ENCODE measurements around the gene AFG1L.

DNA sequence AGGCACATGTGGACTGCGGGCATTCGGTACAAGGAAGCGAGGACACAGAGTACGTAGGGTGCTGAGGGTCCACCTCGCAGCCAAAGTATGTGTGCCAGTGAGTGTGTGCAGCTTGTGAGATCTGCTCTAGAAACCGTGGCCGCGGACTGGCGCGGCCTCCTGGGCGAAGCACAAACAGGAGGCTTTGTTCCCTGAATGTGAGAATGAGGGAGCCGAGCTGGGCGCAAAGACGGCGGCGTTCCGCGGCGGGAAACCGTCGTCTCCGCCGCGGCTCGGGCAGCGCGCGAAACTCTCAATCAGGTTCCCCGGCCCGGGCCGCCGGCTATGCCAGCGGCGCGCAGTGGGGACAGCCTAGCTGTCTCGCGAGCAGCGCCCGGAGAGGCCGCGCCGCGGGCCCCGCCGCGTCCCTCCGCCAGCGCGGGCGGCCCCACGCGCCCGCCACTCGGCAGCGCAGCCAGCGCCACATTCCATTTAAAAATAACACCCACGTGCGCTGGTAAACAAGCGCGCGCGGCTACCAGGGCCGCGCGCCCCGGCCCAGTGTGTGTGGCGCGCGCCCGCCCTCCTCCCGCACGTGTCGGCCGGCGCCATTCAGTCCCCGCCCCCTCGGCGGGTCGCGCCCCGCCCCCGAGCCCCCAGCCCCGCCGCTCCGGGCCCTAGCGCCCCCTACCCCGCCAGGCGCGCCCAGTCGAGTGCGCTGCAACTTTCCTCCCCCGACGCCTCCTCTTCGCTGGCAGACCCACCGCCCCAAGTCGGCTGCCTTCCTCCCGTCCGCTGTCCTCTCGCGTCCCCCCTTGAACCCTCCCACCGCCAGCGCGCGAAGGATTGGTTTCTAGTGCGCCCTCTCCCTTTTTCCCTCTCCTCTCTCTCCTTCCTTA is 262.9 kb downstream of the AFG1L start:
- TF ChIP-seq POLR2A (IDR thresholded peaks at IDR 0.05; ENCODE audit: low read depth, low read length) (no peak), POLR2AphosphoS5 (IDR thresholded peaks at IDR 0.05; ENCODE audit: low read depth, low read length) (no peak)
